CD4-positive, alpha-beta T cell treated with Interleukin-10 for 1 hour (primary cell): ENCODE measurements around the gene ENOX1.

Experiments
- DNase-seq: peaks from one replicate; pipeline ENCODE4 v3.0.0-alpha.2; 2020

Gene ENOX1

GRCh38 chr13:43522788-43523187 is 264.0 kb downstream of the ENOX1 start:
- DNase-seq = no peak

DNA sequence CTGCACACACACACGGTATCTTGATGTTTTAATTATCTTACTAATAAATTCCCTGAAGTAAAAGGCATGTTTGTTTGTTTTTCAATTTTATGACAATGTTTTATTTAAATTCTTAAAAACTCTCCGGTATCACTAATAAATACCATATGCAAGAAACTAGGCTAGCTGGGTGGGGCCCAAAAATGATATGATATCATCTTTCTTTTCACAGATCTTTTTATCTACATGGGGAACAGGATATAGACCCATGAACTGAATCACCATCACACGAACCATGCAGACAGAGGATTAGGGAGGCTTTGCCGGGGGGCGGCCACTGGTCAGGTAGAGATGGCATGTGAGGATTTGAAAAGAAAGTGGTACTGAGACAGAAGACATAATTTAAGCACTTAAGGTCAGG is 266.4 kb downstream of the ENOX1 start:
- DNase-seq = no peak

DNA sequence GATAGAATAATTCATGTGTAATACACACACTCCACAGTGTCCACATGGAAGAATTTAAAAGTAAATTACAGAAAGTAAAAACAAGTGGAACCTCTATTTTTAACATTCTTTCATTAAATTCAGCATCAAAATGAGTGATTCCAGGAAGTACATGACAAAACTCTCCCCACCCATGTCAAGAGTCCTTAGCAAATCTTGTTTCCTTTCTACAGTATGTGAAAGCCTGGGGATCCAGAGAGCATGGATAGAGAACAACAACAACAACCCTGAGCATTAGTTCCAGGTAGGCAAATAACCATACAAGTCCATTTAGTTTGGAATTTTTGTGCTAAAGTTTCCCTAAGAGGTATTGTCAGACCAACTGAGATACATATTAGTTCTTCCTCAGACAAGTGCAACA is 267.9 kb downstream of the ENOX1 start:
- no peak for DNase-seq

DNA sequence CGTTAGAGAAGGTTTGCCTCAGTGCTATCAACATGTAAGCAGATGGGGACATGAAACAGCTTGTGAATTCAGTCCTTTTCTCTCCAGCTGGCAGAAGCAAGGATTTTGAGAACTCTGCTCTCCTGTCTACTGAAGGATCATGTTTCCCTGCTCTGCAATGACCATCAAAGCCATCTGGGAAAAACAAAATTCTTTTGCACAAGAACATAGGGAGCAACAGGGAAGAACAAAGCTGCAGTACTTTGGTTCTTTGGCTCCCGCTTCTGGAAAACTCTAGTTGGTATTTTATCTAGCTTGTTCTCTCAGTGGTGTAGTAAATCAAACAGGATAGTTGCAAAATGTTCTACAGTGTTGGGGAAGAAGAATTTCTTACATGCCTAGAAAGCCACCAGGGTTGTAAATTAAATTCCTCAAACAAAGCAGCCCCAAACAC is 270.4 kb downstream of the ENOX1 start:
- DNase-seq = no peak

GRCh38 chr13:43515531-43515930 is 271.2 kb downstream of the ENOX1 start:
- DNase-seq = no peak

DNA sequence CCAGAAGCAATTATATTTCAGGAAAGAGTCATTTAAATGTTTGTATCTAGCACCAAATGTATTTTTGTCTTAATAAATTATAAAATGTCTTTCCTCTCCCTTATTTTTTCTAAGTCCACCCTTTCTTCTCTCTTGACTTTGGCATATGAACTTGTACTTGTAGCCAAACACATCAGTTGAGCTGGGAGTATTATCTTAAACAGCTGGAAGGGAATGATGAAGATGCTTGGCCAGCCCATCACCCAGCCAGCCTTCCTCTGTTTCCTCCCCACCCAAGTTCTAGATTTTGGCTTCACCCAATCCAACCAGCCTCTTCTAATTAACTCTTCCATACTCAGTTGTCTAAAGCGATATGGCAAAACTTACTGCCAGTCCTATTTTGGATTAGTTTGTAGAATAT is 272.5 kb downstream of the ENOX1 start:
- DNase-seq = no peak

DNA sequence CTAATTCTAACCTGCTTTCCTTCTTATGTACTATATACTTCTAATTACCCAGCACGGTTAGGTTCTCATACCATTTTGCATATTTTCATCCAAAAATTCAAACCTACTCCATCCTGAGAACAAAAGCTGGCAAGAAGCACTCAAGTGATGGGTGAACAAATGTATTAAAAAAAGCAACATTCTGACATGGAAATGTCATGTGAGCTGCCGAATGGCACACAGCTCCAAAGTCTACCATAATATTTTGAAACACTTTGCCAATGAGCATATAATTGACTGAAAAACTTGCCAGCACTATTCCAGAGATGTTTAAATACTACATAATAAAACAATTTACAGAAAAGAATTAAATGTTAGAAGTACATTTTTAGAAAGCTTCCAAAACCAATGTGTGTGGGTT is 274.6 kb downstream of the ENOX1 start:
- no peak for DNase-seq

- DNase-seq = no peak
Observed at GRCh38 chr13:43510956-43511901, 275.5 kb downstream of the ENOX1 start.

GRCh38 chr13:43495732-43496131 is 291.0 kb downstream of the ENOX1 start:
- DNase-seq = no peak

DNA sequence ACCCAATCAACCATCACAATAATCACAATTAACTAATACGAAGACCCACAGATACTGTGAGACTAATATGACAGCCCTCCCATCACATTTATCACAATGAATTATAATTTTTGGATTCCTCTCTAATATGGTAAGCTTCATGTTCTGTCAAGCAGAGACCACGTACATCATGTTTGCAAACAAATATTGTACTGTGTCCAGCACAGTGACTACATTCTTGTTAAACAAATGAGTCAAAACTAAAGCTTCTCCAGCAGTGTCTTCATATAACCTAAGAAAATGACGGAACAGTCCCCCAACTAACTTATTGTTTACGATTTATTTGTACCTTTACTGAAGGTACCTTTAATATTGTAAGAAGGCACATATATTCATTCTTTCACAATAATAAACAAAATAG is 292.6 kb downstream of the ENOX1 start:
- DNase-seq = no peak

- no peak for DNase-seq
Observed at GRCh38 chr13:43493496-43494000, 293.2 kb downstream of the ENOX1 start.

- DNase-seq = no peak
Observed at GRCh38 chr13:43492745-43493144, 294.0 kb downstream of the ENOX1 start.

DNA sequence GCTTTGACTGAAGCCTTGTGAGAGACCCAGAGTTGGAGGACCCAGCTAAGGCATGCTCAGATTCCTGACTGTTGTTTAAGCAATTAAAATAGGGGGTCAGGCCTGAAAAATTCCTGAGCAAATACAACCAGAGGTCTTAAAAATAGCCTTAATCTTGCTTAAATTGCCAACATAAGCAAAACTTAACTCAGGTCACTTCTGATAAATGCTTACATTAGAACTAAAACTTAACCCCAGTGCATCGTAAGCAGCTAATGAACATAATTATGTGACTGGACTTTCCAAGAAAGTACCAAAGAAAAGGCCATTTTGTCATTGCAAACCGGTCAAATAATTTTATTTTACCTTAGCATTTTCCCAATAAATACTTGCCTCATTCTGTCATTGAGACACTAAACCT is 294.5 kb downstream of the ENOX1 start:
- DNase-seq = no peak

DNA sequence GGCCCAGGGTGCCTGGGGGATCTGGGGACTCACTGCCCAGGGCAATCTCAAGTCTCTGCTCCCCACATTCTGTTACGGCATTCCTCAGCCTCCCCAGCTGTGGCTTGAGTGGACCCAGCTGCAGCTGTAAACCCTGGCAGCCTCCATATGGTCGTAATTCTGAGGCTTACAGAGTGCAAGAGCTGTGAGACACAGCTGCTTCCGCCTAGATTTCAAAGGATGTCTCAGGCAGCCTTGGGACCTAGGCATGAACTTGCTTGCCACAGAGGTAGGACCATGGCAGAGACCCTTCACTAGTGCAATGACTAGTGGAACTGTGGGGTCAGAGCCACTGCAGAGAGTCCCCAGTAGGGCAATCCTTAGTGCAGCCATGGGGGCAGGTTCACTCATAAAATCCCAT is 297.5 kb downstream of the ENOX1 start:
- DNase-seq = no peak

GRCh38 chr13:43487885-43488284 is 298.9 kb downstream of the ENOX1 start:
- DNase-seq = no peak

- no peak for DNase-seq
Observed at GRCh38 chr13:43487461-43487860, 299.3 kb downstream of the ENOX1 start.

DNA sequence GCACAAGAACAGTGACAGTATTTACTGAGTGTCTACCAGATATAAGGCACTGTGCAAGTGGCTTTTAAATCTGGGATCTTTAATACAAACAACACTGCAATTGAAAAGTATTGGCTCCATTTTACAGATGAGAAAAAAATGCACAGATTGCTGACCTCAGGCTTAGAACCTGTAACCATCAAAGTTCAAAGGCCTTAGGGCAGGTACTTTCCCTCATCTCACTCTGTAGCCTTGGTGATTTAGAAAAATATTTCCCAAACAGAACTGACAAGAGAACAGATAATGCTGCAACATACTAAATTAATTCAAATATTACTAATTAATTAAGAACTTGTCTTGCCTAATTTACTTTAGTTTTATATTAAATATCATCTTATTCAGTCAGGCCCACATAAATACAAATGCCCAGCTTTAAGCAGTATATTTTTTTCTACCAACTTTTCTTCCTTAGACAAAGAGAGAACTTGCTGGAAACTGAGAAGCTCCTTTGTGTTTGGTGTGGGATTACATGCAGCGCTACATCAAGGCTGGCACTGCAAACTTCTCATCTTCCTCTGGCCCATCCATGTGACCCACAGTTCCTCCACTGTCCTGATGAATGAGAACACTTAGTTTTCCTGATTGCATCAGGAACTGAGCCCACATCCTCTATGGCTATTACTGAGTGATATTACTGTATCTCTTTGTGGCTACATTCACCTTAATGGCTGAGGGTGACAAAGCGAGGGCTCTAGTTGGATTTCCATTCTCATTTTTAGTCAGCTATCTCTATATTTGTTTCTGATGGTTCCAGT is 302.1 kb downstream of the ENOX1 start:
- DNase-seq = peak; percentile 2

DNA sequence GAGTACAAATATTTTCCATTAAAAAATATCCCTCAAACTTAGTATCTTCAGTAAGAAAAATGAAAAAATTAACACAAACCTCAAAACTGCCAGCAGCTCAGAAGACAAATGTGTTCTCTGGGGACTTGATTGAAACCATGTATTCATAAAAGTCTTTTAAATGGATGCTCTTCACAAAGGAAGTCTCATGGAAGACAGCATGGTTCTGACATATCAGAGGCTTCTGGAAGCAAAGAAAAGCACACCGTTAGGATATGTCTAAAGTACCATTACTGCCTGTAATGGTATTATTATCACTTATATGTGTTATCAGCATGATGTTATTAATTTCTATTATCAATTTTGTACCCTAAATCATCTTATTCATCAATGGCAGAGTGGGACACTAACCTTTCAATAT is 302.8 kb downstream of the ENOX1 start:
- no peak for DNase-seq

GRCh38 chr13:43482641-43483040 is 304.1 kb downstream of the ENOX1 start:
- DNase-seq = no peak

DNA sequence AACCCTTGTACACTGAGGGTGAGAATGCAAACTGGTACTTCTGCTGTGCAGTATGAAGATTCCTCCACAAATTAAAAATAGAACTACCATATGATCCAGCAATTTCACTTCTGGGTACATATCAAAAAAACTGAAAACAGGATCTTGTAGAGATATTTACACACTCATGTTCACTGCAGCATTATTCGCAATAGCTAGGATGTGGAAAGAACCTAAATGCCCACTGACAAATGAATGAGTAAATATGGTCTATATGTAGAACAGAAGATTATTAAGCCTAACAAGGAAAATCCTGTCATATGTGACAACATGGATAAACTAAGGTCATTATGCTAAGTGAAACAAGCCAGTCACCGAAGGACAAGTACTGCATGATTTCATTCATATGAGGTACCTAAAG is 304.7 kb downstream of the ENOX1 start:
- DNase-seq = no peak

DNA sequence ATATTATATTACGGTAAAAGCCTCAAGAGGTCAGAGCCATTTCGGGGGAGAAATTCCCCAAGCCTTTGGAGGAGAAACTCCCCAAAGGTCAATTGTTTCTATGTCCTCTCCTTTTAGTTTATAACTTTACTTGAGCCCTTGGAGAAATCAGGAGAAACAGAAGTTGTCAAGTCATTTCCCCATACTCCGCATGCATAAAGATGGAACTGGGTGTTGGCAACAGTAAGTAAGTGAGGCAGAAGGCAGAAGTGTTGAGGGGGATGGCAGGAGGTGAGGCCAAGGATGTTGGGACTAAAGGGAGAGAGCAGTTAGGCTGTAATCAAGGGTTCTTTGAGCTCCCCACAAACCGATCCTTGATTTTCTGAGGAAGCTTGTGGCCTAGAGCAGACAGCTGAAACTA is 307.9 kb downstream of the ENOX1 start:
- no peak for DNase-seq

DNA sequence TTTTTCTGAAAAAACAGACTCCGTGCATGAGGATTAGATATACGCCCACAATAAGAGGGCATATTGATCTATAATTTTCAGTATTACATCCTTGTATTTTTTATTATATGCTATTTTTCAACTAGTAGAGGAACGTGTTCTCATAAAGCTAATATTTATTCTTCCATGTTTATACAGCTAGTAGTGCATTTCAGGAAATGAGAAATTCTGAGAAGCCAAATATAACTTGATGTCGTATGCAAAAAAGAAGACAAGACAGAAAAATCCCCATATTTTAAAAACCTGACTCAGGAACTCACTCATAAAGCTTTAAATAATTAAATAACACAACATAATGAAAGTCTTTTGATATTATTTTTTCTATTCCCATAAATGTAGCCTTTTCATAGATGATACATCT is 308.6 kb downstream of the ENOX1 start:
- DNase-seq = no peak

DNA sequence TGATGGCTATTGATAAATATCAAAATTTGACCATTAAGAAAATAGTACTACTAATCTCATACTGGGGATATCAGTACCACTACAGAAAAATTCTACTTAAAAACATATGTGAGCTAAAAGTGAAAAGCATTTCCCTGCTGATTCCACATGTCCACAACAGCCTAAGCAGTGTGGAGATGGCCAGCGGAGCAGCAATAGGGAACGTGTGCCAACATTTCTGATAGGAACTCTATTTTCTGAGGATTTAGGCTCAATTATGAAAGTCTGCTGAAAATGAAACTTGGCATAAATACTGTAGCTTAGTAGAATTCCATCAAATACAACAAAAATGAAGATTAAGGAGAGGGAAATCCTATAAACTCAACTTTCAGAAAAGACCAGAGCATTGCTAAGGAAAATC is 311.6 kb downstream of the ENOX1 start:
- no peak for DNase-seq

DNA sequence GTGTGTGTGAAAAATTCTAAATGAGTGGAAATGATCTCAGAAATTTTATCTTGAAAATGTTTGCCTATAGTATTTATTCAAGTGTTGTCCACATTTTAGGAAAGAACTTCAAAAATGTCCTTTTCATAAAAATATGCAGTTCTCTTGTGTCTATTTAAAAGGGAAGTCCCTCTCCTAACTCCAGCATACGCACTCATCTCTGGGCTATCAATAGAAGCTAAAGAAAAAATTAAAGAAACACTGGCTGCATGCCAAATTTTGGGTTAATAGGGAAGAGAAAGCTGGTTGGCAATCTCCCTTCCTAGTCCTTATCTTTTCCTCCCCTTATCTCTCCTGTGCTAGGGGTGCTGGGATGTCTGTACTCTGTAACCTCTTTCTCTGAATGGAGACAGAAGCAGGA is 313.3 kb downstream of the ENOX1 start:
- DNase-seq = no peak
